Peyer's patch (tissue), 4 donors: ENCODE measurements around the gene PTCRA. TPM values are rescaled to one million over a fixed set of nuclear protein-coding genes. Genes with fewer than 3 reads are reported as not detected.
A peak's percentile ranks its signal among the peaks of the same experiment; 100 is the strongest.

ENCODE experiments used
- DNase-seq, 3 donors: peaks; one replicate each; pipeline ENCODE4 v3.0.0-alpha.2; 2017 to 2019
- H3K27ac ChIP-seq, 4 donors: fragments of 200-600 bp; sonication (generic); one replicate each; pipeline ENCODE4 v1.5.1; 2016 to 2019
- H3K27me3 ChIP-seq, 2 donors: fragments of 200-600 bp; sonication (generic); one replicate each; pipeline ENCODE4 v1.5.1; 2019
- H3K36me3 ChIP-seq, 3 donors: fragments of 200-600 bp; sonication (generic); one replicate each; pipeline ENCODE4 v1.5.1; 2016 to 2019
- H3K4me1 ChIP-seq, 4 donors: fragments of 200-600 bp; sonication (generic); one replicate each; pipeline ENCODE4 v1.5.1; 2016 to 2019
- H3K4me3 ChIP-seq, 4 donors: fragments of 200-600 bp; sonication (generic); 1 replicate in 3 of 4; 2 replicates in 1 of 4; pipeline ENCODE4 v1.5.1; 2016 to 2019; ENCODE audit warnings: mild to moderate bottlenecking in 1 of 4
- H3K9me3 ChIP-seq, 4 donors: fragments of 200-600 bp; sonication (generic); one replicate each; pipeline ENCODE4 v1.5.1; 2016 to 2019; ENCODE audit warnings: mild to moderate bottlenecking in 1 of 4
- CTCF ChIP-seq, 6 experiments: fragments of 450-650 bp in 4 of 6; fragments of 200-600 bp in 2 of 6; sonication (generic) in 1 of 6; IDR thresholded peaks; one replicate each; pipeline ENCODE4 v1.5.1; 2017 to 2019; ENCODE audit warnings: antibody characterized with exemption in 6 of 6, mild to moderate bottlenecking in 3 of 6, moderate library complexity in 1 of 6
- POLR2A ChIP-seq, 2 donors: fragments of 450-650 bp; IDR thresholded peaks; one replicate each; pipeline ENCODE4 v1.5.1; 2017; ENCODE audit warnings: antibody characterized with exemption in 2 of 2, mild to moderate bottlenecking in 2 of 2, moderate library complexity in 2 of 2
- total RNA-seq, 4 donors: library from RNA; depleted of rRNA; stranded (reverse); fragments of >200 nt; gene quantifications; one replicate each; pipeline ENCODE4 v1.1.0, GENCODE V29; 2016

The PTCRA gene
- total RNA-seq, 4 donors from 2014 or later: not detected

- TF ChIP-seq CTCF (IDR thresholded peaks at IDR 0.05) (no peak), POLR2A (IDR thresholded peaks at IDR 0.05) (no peak)
- DNase-seq: no peak
- Histone ChIP-seq H3K27me3 (no peaks in the 10 kb centered on the region), H3K4me1 (peaks cover 3 to 16% (median 9%) of the 10 kb centered on the region in 4 donors), H3K27ac (no peak overlapping the region), H3K9me3 (no peaks in the 10 kb centered on the region), H3K4me3 (no peak overlapping the region), H3K36me3 (peaks cover 0 to 57% (median 0%) of the 10 kb centered on the region in 3 donors)
These were observed 47.5 kb downstream of the PTCRA start for GRCh38 chr6:42963179-42963854.

GRCh38 chr6:42963855-42964605, 48.2 kb downstream of the PTCRA start:
- TF ChIP-seq POLR2A (IDR thresholded peaks at IDR 0.05) (no peak), CTCF (IDR thresholded peaks at IDR 0.05) (peak in 3 of 6 experiments; percentile 11 to 41 (median 22))
- DNase-seq: peak in 1 of 3 donors; percentile 60
- peaks cover 0 to 64% (median 0%) of the 10 kb centered on the region in 3 donors for H3K36me3 ChIP-seq

GRCh38 chr6:42966571-42966970, 50.7 kb downstream of the PTCRA start:
- no peaks in the 10 kb centered on the region for H3K4me1 ChIP-seq
- H3K4me3 ChIP-seq: no peak overlapping the region
- DNase-seq: no peak
- H3K9me3 ChIP-seq: no peaks in the 10 kb centered on the region
- TF ChIP-seq POLR2A (IDR thresholded peaks at IDR 0.05) (no peak), CTCF (IDR thresholded peaks at IDR 0.05) (no peak)
- no peak overlapping the region for H3K27ac ChIP-seq
- no peaks in the 10 kb centered on the region for H3K27me3 ChIP-seq
- H3K36me3 ChIP-seq: peaks cover 0 to 67% (median 0%) of the 10 kb centered on the region in 3 donors

More at GRCh38 chr6:42963855-42964605, 48.2 kb downstream of the PTCRA start:
- Histone ChIP-seq H3K4me3 (no peak overlapping the region), H3K27ac (no peak overlapping the region), H3K27me3 (no peaks in the 10 kb centered on the region), H3K9me3 (no peaks in the 10 kb centered on the region), H3K4me1 (peaks cover 3 to 16% (median 9%) of the 10 kb centered on the region in 4 donors)

- no peak overlapping the region for H3K4me3 ChIP-seq
- H3K27me3 ChIP-seq: no peaks in the 10 kb centered on the region
These were observed 51.4 kb downstream of the PTCRA start for GRCh38 chr6:42967228-42967627.

More at GRCh38 chr6:42967228-42967627, 51.4 kb downstream of the PTCRA start:
- Histone ChIP-seq H3K4me1 (no peaks in the 10 kb centered on the region), H3K9me3 (no peaks in the 10 kb centered on the region), H3K36me3 (peaks cover 0 to 61% (median 0%) of the 10 kb centered on the region in 3 donors), H3K27ac (no peak overlapping the region)
- no peak for DNase-seq
- TF ChIP-seq CTCF (IDR thresholded peaks at IDR 0.05) (no peak), POLR2A (IDR thresholded peaks at IDR 0.05) (no peak)
